HG02571 (cell line): ENCODE measurements around the gene COL5A1.

Experiments
- ATAC-seq: cut with Tn5 transposase; IDR thresholded peaks from one replicate; pipeline ENCODE4 v1.9.1; 2021; ENCODE audit warnings: mild to moderate bottlenecking, moderate library complexity; ENCODE audit not compliant: unreplicated experiment

The COL5A1 gene

DNA sequence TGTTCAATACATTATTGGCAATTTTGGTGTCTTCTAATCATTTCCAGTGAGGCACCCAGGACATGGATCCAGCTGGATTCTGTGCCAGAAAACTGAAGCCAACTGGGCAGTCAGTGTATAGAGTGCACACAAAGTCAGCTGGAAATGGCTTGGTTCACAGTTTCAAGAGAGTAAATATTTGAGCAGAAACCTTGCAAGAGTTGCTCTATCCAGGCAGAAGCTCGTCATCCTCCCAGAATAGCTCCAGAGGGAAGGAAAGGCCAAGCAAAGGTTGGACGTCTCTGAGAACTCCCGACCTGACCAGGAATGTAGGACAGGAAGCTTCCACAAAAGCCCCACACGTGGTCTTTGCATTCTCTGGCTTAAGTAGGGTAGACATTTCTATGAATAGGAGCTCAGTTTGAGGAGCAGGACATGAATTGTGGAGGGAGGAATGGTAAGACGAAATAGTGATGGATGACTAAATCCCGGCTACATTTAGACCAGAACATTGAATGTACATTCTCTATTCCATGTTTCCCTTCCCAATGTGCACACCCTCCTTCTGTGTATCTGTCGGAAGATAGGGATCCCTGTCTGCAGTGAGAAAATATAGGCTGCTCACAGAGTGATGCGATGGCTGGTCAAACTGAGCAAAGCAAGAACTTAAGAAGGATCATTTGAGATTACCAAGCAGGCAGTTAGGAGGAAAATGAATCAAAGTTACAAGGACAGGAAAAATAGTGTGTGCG, 166.3 kb downstream of the COL5A1 start:
- no peak for ATAC-seq

DNA sequence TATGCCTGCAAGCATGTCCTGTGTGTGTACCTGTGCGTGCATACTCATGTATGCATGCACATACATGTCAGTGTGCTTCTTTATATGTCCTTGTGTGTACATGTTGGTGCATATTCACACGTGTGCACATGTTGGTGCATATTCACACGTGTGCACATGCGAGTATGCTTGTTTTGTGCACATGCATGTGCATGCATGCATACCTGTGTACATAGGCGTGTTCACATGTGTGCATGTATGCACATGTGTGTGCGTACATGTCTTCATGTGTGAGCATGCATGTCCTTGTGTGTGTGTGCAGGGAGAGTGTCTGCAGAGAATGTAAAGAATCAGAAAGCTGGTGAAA, 166.8 kb downstream of the COL5A1 start:
- ATAC-seq: no peak

DNA sequence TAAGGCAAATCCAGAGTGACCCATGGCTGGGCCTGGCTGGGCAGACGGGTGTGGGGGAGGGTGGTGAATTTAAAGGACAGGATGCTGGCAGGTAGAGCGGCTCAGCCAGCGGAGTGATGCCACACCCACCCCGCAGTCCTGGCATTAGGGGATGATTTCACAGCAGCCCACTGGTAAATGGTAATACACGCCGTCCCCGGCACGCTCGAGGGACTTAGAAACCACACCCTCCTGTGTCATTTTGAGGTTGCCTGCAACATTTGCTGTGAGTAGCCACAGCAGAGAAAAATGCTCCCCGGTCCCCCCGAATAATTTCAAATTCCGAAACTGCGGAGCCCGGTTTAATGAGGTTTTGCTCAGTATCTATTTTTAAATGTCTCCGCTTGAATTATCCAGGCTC, 167.7 kb downstream of the COL5A1 start:
- no peak for ATAC-seq

DNA sequence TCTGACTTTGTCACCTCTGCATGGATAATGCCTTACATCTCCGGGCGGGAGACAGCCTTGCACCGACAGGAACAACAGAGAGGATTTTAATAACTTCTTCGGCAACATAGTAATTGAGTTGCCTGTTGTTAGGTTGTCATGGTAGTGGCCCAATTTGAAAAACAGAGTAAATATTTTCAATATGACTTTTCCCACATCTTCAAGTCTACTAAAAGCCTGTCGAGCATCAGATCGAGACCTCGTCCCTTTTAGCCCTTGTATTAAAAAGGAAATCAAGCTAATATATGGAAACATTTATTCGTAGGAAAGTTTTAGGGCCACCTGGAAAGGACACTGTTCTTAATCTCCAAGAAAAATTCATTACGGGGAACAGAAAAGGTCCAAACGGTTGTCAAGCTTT, 168.2 kb downstream of the COL5A1 start:
- no peak for ATAC-seq

DNA sequence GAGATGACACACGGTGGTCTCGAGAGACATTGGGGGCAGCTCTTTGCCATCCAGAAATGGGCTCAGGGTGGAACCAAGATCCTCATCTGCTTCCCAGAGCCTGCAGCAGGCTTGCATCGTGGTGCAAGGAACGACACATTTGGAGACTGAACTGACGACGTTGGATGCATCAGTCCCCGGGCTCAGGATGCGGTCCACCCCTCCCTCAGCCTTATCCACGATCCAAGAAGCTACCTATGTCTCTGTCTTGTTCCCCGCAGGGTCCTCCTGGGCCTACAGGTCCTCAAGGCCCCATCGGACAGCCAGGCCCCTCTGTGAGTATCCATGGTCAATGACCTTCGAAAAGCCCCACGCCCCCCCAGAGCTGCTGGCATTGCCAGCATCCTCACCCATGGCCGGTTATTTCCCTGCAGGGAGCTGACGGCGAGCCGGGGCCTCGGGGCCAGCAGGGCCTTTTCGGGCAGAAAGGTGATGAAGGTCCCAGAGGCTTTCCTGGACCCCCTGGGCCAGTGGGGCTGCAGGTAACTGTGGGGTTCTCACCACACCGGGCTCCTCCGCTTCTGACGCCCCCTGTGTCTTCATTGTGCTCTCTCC, 169.6 kb downstream of the COL5A1 start:
- ATAC-seq: no peak

DNA sequence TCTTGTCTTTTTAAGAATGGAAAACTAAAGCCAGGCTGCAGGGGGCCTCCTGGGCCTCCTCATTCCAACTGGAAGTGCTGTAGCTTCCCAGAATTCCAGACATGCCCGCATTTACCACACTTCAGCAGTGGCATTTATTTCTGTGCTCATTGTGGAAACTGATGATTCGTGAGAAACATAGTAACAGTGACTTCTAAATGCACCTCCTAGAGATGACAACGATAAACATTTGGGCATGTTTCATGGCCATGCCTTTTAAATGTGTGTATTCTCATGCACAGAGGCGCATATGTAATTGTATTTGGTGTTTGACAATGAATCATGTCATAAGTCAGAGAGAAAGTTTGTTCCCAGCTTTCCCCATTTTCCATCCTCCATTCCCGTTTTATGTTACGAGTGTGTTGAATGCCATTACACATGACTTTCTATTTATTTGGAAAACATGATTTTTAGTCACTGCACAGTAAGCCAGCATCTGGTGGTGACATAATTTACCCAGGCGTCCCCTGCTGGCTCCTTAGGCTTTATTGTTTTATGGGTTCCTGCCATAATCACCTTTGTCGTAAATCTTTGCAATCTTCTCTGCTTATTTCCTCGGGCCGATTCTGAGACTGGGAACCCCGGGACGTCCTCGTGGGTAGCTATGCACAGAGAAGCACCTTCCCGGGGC, 170.2 kb downstream of the COL5A1 start:
- no peak for ATAC-seq

DNA sequence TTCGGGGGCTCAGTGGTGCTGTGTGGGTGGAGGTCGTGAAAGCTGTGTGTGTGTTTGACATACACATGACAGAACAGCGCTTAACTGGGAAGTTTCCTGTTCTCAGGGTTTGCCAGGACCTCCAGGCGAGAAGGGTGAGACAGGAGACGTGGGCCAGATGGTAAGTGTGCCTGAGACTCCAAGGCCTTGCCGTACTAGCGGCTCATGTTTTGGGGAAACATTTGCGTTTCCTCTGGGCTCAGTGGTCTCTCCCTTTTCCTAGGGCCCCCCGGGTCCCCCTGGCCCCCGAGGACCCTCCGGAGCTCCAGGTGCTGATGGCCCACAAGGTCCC, 170.7 kb downstream of the COL5A1 start:
- no peak for ATAC-seq

DNA sequence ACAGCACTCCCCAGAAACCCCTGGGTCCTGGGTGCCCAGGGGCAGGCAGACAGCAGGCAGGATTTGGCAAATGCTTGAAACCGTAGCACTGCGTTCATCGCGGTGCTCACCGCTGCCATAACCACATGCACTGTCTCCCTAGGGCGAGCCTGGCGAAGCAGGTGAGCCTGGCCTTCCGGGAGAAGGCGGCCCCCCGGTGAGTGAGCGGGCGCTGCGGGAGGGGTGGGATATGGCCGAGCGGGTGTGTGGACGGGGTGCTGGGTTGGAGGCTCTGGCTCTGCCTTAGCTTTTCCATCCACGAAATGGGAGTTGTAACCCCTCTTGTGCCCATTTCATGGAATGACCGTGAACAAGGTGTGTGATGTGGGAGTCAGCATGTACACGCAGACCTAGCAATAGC, 172.2 kb downstream of the COL5A1 start:
- no peak for ATAC-seq

DNA sequence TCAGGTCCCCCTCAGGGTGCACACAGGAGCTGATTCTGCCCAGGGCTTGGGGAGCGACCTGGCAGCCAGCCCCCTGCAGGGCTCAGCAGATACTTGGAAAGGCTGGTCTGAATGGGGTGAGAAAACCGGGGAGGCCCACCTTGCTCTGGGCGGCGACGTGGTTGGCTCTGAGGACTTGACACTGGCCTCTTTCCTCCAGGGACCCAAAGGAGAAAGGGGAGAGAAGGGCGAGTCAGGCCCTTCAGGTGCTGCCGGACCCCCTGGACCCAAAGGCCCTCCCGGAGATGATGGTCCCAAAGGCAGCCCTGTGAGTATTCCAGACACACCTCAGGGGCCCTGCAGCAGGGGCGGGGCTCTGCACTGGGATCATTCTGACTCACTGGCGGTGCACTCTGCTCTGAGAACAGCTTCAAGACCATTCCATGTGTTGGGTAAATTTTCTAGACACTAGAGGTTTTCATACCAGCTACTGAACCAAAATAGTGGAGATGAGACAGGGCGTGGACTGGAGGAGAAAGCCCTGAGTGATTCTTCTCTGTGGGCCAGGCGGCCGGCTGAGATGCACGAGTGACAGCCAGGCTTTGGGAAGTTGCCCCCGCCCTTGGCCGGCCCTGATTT, 173.1 kb downstream of the COL5A1 start:
- ATAC-seq: no peak

DNA sequence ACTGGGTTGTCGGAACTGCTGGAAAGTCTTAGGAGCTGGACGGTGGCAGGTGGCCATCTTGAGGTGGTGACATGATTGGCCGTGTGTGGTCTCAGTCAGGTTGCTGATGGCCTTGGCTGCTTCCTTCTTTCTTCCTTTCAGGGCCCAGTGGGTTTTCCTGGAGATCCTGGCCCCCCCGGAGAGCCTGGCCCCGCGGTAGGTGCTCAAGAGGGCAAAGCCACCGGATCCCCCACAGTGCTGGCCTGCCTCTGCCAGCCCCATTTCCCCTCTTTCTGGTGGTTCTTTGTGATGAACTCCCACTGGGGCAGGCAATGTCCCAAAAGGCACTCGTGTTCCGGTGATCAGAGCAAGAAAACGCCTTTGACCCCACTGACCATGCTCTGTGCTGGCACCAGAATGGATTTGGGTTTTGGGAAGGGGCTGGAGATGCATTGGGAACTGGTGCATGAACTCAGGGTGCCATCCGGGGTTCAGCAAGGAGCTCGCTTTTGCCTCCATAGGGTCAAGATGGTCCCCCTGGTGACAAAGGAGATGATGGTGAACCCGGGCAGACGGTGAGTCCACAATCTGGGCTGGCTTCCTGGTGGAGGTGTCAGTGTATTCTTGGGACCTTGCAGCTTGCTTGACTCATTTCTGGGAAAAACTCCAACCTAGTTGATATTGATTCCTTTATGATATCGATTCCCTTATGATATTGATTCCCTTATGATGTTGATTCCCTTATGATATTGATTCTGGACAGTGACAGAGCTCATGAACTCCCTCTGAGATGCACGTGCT, 174.0 kb downstream of the COL5A1 start:
- no peak for ATAC-seq

DNA sequence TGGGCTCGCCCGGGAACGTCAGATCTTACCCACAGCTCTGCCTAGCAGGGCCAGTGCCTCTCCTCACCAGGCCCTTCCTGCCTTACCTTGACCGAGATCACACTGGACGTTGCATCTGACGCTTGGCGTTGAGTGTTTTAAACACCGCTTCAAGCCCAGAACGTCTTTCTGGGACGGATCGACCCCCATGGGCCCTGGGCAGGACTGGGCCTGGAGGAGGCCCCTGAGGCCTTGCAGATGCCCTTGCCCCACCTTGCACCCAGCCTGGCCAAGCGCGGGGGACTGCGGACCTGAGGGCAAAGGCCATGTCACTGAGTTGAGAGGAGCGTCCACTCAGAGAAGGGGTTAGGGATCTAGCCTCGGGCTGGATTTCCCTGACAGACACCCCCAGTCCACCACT, 174.7 kb downstream of the COL5A1 start:
- ATAC-seq: no peak

DNA sequence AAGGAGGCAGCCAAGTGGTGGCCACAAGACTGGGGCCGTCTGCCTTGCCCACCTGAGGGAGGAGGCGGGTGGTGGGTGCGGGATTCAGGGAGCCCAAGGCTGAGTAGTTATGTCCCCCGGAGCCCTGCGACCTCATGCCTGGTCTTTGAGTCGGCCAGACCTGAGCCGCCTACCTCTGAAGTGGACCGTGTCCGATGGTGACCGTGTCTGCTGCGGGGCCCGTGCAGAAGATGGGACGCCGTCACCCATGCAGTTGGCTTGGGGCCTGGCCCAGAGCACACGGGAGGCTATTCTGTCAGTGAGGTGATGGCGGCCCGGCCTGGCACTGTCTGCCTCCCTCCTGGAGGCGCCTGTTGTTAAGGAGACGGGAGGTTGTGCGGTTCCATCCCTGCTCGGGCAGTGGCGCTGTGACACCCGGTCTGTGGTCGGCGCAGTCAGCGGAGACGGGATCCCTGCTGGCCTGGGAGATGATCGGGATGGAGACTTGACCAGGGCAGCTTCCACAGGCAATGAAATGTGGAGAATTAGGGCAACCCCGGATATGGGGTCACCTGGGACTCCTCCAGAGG, 176.5 kb downstream of the COL5A1 start:
- ATAC-seq: no peak

DNA sequence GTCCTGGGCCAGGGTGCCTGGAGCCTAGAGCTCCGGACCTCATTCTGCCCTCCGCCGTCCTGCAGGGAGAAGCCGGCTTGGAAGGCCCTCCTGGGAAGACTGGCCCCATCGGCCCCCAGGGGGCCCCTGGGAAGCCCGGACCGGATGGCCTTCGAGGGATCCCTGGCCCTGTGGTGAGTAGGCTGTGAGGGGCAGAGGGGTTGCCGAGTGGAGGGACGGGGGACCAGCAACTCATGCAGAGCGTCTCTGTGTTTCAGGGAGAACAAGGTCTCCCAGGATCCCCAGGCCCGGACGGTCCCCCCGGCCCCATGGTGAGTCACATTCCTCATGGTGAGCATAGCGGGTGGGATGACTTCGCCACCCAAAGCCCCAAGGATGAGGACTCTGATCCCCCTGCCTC, 177.0 kb downstream of the COL5A1 start:
- ATAC-seq: no peak

DNA sequence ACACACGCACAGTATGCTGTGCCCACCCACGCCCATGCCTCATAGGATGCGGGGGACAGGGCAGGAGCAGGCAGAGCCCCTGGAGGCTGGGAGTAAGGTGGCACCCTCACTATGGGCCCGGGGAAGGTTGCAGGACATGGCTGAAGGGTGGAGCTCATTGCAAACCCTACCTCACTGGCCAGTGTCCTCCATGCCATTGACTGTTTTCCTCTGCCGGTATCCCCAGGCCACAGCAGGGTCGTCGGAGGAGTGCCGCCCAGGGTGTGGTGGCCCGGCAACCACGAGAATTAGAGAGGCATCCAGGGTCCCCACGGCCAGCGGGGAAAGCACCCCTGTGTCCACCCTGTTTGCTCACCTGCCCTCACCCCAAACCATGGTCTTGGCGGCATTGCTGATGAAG, 179.3 kb downstream of the COL5A1 start:
- ATAC-seq: no peak

DNA sequence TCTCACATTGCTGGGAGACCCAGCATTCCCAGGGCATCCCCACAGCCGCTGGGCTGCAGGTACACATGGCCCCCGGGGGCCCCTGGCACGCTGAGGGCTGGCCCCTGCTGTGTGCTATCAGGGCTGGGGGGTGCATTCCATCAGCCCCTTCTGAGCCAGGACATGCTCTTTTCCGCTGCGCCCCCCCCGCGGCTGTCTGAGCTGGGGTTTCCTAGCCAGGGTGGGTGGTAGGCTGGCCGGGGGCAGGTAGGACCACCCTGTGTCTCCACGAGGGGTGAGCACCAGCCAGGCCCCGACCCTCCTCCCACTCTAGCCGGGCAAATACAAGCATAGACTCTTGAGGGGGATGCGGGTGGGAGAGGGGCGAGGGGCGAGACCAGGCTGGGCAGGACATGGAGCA, 180.9 kb downstream of the COL5A1 start:
- no peak for ATAC-seq

DNA sequence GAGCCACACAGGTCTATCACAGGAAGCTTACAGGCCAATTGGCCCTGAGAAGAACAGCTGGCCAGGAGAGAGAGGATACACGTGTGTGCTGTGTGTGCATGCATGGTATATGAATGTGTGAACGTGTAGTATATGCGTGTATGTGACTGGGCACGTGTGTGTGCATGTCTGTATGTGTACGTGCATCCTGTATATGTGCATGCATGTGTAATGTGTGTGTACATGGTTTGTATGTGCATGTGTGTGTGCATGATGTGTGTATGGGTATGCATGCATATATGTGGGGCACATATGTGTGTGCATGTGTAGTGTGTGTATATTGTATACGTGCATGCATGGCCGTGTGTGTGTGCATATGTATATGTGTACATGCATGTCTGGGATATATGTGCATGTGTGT, 182.0 kb downstream of the COL5A1 start:
- no peak for ATAC-seq

DNA sequence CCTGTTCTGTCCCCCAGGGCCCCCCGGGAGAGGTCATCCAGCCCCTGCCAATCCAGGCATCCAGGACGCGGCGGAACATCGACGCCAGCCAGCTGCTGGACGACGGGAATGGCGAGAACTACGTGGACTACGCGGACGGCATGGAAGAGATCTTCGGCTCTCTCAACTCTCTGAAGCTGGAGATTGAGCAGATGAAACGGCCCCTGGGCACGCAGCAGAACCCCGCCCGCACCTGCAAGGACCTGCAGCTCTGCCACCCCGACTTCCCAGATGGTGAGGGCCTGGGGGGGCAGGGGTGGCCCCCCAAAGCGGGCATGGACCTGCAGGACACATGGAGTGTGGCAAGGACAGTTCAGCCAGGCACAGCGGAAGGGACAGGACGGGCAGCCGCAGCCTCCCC, 183.0 kb downstream of the COL5A1 start:
- no peak for ATAC-seq

DNA sequence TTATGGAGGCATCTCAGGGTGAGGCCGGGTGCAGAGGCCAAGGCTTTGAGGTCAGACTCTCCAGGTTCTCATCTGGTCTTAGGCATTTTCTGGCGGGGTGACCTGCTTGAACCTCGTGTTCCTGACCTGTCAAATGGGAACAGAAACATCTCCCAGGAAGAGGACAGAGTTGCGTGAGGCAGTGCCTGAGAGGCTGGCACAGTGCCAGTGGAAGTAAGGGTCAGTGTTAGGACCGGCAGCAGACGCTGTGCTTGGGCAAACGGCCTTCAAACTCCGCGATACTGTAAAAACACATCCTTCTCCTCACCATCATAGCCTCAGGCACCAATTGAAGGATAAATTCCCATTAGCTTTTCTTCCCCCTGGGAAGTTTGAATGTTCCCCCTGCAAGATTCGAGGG, 183.4 kb downstream of the COL5A1 start:
- ATAC-seq: no peak

DNA sequence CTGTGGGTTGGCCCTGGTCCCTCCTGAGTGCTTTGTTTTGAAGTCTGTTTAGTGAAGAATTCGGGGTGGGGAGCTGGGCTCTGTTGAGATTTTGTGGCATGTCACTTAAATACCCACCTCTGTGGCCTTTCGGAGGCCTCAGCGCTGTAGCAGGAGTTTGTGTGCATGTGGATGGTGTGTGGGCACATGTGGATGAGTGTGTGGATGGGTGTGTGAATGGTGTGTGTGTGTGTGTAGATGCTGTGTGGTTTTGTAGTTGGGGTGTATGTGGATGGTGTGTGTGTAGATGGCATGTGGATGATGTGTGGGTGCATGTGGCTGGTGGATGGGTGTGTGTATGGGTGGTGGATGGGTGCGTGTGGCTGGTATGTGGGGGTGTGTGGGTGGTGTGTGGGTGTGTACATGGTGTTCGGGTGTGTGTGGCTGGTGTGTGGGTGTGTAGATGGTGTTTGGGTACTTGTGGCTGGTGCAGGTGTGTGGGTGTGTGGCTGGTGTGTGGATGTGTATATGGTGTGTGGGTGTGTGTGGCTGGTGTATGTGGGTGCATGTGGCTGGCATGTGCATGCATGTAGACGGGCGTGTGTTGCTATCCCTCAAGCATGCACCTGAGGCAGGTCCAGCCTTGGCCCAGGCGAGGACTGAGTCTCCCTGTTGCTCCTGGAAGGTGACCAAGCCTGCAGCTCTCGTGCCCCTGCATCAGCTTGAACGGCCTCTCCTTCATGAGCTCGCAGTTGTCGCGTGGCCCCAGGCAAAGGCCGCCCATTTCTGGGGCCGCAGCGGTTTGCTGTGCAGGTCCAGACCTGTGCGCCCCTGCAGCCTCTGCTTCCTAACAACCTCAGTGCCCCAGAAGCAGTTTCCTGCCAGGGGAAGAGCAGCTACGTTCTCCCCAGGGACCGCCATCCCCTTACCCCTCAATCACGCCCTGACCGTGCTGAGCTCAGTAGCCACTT, 185.0 kb downstream of the COL5A1 start:
- no peak for ATAC-seq

DNA sequence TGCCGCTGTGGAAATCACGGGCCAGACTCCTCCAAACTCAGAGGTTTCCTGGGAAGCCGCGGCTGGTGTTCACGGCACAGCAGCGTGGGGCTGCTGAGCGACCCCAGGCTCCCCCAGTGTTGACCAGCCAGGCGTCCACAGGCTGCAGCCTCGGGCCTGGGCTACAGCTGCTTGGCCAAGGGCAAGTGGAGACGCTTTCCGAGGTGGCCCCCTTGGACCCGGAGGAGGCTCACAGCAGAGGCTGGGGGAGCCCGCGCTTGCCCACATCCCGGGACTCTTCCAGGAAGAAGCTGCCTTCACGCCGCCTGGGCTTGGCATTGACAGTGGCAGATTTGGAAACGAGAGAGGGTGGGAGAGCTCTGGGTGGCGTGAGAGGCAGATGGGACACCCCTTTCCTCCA, 186.0 kb downstream of the COL5A1 start:
- ATAC-seq: no peak
